NOMO-1 treated with DMSO at 0.1 percent for 48 hours (cell line): ENCODE results near the gene CORO2B.
"Not testable (repeated sequence)": the region's sequence is repeated elsewhere in the genome, so short reads cannot be mapped to it uniquely, and the experiment has no call there.

ENCODE experiments used
- DNase-seq: peaks from one replicate; lab custom pipeline; 2025; ENCODE audit not compliant: unreplicated experiment; lab: John Stamatoyannopoulos, UW

CORO2B gene

DNA sequence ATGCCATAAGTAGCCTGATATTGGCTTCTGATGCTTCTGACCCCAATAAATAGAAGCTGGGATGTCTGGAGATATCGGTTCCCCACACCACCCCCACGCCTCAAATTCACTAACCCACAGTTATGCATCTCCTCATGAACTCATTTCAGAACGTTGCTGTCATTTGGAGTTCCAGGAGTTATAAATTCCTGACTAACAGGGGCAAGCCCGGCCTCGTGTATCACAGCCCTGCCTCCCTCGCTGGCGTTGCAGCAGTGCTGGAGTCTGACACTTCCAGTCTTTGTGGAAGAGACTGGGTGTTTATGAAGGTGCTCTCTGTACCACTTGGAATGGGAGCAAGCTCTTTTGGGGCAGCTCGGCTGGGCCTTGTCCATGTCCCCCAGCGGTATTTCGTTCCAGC is 140.9 kb downstream of the CORO2B start:
- DNase-seq: no peak

DNA sequence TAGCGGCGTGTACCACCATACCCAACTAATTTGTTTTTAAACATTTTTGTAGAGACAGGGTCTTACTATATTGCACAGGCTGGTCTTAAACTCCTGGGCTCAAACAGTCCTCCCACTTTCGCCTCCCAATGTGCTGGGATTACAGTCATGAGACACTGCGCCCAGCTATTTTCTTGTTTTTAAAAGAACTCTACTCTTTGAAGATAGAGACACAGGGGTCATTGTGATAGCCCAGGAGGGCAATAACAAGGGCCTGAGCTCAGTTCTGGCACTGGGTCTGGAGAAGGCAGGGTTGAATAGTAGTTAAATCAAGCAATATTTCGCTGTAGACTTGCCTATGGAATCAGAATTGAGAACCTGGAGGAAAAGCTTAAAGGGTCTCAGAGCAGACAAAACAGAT is 143.1 kb downstream of the CORO2B start:
- no peak for DNase-seq

GRCh38 chr15:68725736-68726135 is 146.9 kb downstream of the CORO2B start:
- peak; percentile 81 for DNase-seq

DNA sequence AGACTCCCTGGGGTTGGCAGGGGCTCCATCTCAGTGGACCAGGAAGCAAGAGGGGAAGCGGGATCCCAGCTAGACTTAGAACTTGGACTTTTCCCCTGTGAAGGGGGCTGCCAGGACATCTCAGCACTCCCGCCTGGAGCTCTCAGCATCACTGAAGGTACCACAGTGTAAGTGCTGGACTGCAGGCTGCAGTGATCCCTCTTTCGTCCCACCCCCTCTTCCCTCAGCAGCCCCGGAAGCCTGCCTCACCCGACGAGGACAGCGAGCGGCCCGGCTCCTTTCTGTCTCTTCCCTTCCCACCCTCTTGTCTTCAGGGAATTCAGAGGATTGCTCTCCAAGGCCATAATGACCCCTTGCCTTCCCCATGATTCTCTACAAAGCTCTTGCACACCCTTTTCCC is 147.5 kb downstream of the CORO2B start:
- no peak for DNase-seq

DNA sequence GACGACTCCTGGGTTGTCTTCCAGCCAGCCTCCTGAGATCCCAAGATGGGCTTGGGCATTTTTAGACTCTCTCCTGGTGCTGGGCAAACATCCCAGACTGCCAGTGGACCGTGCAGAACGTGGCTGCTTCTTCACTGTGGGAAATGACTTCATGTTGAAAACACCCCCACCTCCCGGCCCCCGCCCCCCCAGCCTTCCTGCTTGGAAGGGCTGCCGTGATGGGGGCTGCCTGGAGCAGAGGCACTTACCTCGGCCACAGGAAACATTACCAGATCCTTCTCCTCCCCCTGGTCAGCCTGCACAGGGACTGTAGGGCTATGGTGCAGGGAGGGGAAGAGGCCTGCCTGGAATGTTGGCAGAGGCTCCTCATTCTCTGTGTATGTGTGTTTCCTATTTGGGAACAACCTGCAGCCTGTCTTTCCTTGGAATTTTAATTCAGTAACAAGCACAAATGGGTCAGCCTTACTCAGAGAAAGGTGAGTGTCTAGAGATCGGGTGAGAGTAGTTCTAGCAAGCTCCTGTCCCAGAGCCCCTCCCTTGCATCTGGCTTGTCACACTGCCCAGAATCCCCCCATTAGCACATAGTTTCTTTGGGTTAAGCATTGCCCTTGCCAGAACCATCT is 151.1 kb downstream of the CORO2B start:
- no peak for DNase-seq

DNA sequence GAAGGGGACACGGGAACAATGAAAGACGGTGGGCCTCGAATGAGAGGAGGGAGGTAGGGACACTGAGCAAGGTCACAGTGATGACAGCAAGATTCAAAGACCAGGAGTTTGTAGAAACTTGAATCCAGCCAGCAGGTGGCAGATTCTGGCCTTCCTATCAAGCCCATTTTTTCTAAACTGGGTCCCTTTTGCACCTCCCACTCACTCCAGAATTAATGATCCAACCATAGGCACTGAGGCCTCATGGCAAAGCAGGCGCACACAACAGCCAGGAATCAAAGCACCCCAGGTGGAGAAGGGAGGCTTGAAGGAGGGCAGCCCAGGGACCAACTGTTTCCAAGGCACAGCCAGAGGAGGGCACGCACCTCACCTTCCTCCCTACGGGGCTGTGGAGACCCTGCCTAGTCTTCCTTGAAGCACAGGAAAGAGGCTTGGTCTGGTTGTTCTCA is 151.7 kb downstream of the CORO2B start:
- DNase-seq: no peak

GRCh38 chr15:68730976-68731897 is 152.4 kb downstream of the CORO2B start:
- no peak for DNase-seq

DNA sequence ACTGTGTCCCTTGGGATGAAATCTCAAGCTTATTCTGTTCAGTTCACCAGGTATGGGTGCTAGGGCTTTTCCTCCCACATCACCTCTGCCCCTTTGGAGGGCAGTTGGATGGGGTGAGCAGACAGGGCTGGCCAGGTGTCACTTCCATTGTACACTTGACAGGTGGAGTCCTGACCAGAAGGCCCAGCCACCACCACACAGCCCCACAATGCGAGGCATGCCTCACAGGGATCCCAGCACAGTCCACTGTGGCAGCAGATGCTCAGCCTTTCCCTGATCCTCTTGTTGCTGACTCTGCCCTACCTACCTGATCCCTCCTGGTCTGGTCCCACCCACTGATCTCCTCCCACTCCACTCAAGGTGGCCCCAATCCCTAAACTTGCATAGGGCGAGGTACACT is 153.7 kb downstream of the CORO2B start:
- no peak for DNase-seq

DNA sequence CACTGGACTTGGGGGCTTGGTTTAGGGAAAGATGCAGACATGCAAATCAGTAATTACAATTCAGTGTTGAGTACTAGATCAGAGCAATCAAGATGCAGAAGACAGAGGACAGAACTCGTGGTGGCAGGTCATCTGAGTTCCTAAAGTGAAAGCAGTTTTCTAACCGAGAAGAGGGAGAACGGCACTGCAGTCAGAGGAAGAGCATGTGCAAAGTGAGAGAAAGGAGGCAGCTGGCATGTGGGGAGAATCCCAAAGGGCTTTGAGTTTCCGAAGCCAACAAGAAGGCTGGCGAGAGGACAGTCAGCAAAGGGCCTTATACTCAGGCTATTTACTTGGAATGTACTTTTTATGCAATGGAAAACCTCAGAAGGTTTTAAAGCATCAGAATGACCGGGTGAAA is 154.9 kb downstream of the CORO2B start:
- no peak for DNase-seq

DNA sequence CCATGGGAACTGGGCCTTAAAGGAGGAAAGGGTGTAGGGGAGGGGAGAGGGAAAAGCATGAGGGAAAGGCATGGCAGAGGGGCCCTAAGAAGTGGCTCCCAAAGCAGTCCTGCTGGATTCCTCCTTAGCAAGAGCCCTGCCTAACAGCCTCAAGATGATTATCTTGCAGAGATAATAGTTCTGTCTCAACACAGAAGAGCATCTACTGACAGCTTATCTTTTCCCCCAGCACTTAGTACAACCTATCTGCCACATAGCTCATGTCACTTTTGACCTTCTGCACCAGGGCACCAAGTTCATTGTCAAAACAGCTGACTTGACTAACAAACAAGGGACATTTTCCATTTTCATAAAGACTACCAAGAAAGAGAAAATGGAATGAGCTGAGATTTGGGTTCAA is 155.6 kb downstream of the CORO2B start:
- DNase-seq: no peak

GRCh38 chr15:68734881-68735280 is 156.1 kb downstream of the CORO2B start:
- DNase-seq: no peak

DNA sequence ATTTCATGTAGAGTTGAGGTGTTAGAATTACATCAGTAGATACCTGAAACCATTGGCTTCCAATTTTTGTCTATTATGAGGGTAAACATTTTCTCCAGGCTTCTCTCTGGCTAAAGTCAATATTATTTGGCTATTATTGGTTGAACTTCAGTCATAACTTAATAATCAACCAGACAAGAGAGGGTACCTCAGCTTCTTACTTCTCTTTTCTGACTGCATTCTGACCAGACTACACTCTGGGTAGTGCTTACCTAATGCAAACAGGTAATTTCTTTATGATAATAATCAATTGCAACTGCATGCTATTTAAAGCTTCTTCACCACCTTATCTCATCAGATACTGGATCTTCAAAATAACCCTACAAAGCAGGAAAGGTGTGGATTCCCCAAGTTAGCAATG is 156.8 kb downstream of the CORO2B start:
- DNase-seq: no peak

GRCh38 chr15:68739390-68740080 is 160.7 kb downstream of the CORO2B start:
- no peak for DNase-seq

DNA sequence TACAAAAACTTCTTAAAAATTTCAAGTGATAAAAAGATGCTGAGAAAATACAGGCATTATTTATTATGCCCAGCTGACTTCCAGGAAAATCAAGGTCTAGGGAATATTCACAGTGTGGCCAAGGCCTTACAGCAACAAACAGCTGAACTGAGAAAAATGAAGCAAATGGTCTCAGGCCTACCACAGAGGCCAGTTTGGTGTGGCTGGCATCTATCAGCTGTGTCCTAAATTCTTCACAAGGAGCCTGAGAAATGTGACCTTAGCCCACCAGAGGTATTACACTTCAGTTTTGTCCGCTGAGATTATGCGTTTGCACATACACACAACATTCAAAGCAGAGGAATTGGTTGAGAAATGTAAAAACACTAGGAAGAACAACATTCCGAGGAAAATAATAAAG is 164.5 kb downstream of the CORO2B start:
- DNase-seq: no peak

DNA sequence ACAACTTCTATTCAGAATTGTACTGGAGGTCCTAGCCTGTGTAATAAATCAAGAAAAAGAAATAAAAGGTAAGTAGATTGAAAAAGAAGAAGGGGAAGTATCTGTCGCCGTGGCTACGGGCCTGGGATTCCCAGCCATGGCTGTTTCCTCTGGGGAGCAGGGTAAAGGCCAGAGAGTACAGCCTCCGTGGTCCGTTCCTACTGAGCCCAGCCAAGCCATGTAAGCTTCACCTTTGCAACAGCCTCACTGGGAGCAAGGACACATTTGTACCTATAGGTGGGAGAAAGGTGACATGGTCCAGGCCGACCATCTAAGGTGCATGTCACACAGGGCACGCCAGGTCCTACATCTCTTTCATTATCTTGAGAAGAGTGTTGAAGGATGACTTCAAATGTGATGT is 170.6 kb downstream of the CORO2B start:
- DNase-seq: no peak

- no peak for DNase-seq
These were observed 171.0 kb downstream of the CORO2B start for GRCh38 chr15:68749793-68750192.

DNA sequence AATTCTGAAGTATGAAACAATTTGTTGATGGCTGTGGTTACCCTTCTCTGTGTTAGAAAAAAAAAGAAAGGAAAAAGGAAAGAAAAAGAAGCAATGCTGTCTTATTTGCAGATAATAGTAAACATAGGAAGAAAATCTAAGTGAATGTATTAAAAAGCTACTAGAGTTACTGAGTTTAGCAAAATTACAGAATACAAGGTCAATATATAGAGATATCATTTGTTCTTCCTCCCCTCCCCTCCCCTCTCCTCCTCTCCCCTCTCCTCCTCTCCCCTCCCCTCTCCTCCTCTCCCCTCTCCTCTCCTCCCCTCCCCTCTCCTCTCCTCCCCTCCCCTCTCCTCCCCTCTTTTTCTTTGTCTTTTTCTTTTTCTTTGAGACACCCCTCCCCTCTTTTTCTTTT is 172.8 kb downstream of the CORO2B start:
- DNase-seq: no peak

DNA sequence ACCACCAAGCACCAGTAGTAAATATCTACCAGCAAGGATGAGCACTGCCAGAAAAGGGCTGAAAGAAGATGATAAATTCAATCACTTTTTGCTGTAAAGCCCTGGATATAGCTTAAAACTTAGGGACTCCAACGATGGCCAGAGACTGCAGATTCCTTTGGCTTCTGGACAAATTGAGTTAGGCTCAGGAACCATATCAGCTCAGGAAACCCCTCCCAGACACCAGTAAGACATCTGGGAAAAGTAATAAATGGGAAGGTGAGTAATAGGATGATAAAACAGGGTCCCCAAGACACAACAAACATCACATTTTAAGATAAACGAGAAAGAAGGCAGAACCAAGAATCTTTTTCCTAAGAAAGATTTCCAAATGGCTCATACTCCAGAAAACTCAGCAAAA is 176.9 kb downstream of the CORO2B start:
- DNase-seq: no peak

GRCh38 chr15:68759982-68760579 is 181.3 kb downstream of the CORO2B start:
- DNase-seq: not testable (repeated sequence)

DNA sequence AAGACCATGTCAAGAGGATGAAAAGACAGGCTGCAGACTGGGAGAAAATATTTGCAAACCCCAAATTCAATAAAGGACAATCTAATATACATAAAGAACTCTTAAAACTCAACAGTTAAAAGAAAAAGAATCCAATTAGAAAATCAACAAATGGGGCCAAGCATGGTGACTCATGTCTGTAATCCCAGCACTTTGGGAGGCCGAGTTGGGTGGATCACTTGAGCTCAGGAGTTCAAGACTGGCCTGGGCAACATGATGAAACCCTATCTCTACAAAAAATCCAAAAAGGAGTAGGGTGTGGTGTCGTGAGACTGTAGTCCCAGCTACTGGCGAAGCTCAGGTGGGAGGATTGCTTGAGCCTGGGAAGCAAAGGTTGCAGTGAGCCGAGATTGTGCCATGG is 184.3 kb downstream of the CORO2B start:
- DNase-seq: no peak

DNA sequence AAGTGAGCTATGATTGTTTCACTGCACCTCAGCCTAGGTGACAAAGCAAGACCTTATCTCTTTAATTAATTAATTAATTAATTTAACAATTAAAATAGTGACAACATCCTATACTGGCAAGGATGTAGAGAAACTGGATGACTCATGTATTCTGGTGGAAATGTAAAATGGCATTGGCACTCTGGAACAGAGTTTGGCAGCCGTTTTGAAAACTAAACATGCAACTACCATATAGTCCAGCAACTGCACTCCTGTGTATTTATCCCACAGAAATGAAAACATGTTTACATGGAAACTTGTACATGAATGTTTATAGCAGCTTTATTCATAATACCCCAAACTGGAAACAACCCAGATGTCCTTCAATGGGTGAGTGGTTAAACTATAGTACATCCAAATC is 185.3 kb downstream of the CORO2B start:
- no peak for DNase-seq
